RWPE1 (cell line): Measurements from ENCODE around the gene TMEM222.
A peak's percentile ranks its signal among the peaks of the same experiment; 100 is the strongest.

Source experiments
- CTCF ChIA-PET: fragments of 350-600 bp; sonication (Branson Sonifier 250); formaldehyde crosslinking; extraction: SDS; loops from one replicate; lab custom pipeline; 2021; lab: Yijun Ruan, JAX
- POLR2A ChIA-PET: fragments of 400-600 bp; formaldehyde crosslinking; extraction: SDS; loops from one replicate; lab custom pipeline; 2020; ENCODE audit warnings: antibody characterized with exemption; ENCODE audit not compliant: low non-redundant PET; lab: Yijun Ruan, JAX
- DNase-seq: peaks from one replicate; pipeline ENCODE4 v3.0.0; 2012; ENCODE audit warnings: low spot score
- H3K27ac ChIP-seq: fragments of 450-650 bp; 2 replicates; pipeline ENCODE4 v1.5.1; 2017
- CTCF ChIP-seq: fragments of 450-650 bp; conservative IDR thresholded peaks from 2 replicates; pipeline ENCODE4 v1.5.1; 2017; ENCODE audit warnings: low read depth, mild to moderate bottlenecking

The TMEM222 gene

DNA sequence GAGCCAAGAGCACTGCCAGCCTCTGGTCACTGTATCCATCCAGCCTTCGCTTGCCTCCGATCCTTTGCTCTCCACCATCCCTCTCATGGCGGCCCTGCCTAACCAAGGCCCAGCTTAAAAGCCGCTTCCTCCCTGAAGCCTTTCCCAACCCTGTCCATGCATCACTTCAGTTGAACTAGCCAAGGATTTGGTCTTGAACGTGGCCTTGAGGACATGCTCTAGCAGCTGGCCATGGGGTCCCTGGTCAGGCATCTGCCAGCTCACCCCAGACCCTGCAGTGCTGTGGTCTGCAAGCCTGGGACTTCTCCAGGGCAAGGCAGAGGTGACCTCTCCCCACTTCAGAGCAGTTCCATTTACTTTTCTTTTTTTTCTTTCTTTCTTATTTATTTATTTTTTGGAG, 14.8 kb downstream of the TMEM222 start:
- POLR2A ChIA-PET: no interaction called here
- peak overlapping the region; percentile 98 for H3K27ac ChIP-seq
- no peak for TF ChIP-seq CTCF
- CTCF ChIA-PET: interaction anchor here (0.5 to 1.5 kb wide), 5 partner anchors 15 to 450 kb away, joined by 3 to 10 read pairs (median 3); partner anchors contain the start of gene MAP3K6
- no peak for DNase-seq

DNA sequence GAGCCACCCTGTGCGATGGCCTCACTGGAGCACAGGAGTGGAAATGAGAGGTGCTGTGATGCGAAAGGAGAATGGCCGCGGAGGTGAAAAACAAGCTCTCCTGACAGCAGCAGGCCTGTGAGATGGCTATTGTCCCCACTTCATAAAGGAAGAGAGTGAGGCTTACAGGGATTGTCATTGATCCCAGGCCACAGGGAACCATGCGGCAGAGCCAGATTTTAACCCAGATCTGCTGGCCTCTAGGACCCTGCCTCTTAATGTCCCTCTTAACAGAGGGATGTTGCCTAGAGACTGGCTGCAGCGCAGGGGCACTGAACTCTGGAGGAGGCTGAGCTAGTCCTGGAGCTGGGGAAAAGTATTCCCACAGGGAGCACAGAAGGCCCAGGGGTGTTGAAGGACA, 16.8 kb downstream of the TMEM222 start:
- DNase-seq: no peak
- peak overlapping the region; percentile 98 for H3K27ac ChIP-seq
- no peak for TF ChIP-seq CTCF
- POLR2A ChIA-PET: no interaction called here
- CTCF ChIA-PET: interaction anchor here (0.6 kb wide), 1 partner anchor 1909 kb away, joined by 4 read pairs; no protein-coding TSS in a partner anchor

DNA sequence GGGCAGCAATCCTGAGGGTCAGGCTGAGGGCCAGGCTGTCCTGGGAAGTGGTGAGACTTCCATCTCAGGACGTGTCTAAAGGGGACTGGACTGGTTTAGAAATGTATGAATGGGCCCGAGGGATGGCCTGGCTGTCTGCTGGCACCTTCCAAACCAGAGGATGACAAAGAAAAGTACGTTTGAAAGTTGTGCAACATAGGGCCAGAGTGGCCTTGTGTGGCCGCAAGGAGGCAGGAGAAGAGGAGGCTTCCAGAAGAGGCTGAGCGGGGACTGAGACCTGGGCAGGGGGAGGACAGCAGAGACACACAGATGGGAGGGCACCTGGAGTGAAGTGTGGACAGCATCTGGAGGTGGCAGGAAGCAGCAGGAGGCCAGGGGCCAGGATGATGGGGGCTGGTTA, 17.2 kb downstream of the TMEM222 start:
- POLR2A ChIA-PET: no interaction called here
- DNase-seq: no peak
- peak overlapping the region; percentile 98 for H3K27ac ChIP-seq
- no peak for TF ChIP-seq CTCF
- CTCF ChIA-PET: interaction anchor here (0.6 to 0.7 kb wide), 2 partner anchors 60 to 1910 kb away, joined by 3 to 4 read pairs; no protein-coding TSS in a partner anchor

DNA sequence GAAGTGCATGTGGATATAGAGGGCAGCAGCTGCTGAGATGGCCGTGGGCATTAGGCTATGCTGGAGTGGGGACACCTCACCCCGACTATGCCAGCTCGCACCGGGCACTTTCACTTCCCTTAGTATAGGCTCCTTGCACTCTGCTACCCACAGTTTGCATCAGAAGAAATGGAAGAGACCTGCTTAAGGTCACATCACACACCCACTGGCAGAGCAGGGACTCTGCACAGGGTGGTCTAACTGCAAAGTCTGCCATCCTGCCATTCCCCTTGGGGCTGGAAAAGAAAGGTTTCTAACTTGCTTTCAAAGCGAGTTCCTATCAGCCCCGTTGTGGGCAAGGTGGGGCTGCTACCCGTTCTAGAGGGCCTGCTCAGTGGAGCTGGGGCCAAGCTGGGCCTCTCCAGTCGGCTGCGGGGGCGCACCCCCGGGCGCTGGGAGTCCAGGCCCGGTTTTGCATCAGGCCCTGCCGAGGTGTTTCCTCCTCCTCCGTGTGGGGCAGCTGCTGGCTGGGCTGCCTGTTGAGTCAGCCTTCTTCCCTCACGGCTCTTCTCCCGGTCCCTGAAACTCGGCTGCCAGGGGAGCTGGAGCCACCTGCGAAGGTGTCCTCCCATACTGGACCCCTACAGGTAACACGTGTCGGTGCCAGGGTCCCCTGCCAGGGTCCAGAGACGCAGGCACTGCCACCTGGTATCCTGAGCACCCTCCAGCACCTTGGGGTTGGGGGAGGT, 19.7 kb downstream of the TMEM222 start, which contains the start of gene SYTL1:
Gene SYTL1 (plus strand): TSS at position 498 of the 728 bp plus-strand sequence. CDS start 3,313 bp downstream, outside the sequence.
- peak; percentile 84 for DNase-seq
- ChIA-PET POLR2A (interaction anchor here (0.5 to 1.4 kb wide), 9 partner anchors 7 to 314 kb away, joined by 3 to 6 read pairs (median 3); no protein-coding TSS in a partner anchor), CTCF (interaction anchor here (0.6 to 1.4 kb wide), 6 partner anchors 9 to 245 kb away, joined by 3 to 9 read pairs (median 4); no protein-coding TSS in a partner anchor)
- peak within 1 kb of the TSS; percentile 98 for H3K27ac ChIP-seq
- TF ChIP-seq CTCF: no peak

- ChIA-PET POLR2A (interaction anchor here (0.5 to 1.4 kb wide), 8 partner anchors 8 to 314 kb away, joined by 3 to 6 read pairs (median 3); no protein-coding TSS in a partner anchor), CTCF (interaction anchor here (0.6 to 1.6 kb wide), 7 partner anchors 10 to 245 kb away, joined by 3 to 9 read pairs (median 4); no protein-coding TSS in a partner anchor)
- no peak for TF ChIP-seq CTCF
- no peak for DNase-seq
- peak overlapping the region; percentile 98 for H3K27ac ChIP-seq
These were observed 20.4 kb downstream of the TMEM222 start for GRCh38 chr1:27342391-27342777.
